Measurements from ENCODE around the gene CCDC188.

Gene CCDC188

GRCh38 chr22:20138868-20139267, 12.0 kb downstream of the CCDC188 start:
- no peak overlapping the region for H3K4me2 ChIP-seq (ENCODE audit: insufficient read depth, low read length)
- ATAC-seq (ENCODE audit: insufficient read depth, low read depth) = no peak
- peaks cover 10% of the 10 kb centered on the region for H3K4me1 ChIP-seq (ENCODE audit: insufficient read depth, low read length)
- peaks cover 49% of the 10 kb centered on the region for H4K20me1 ChIP-seq (ENCODE audit: insufficient read depth, low read length)
- H3K27ac ChIP-seq (ENCODE audit: low read length) = no peak overlapping the region
- H3K36me3 ChIP-seq (ENCODE audit: insufficient read depth, low read length) = peaks cover 34% of the 10 kb centered on the region
- H2AFZ ChIP-seq (ENCODE audit: low read depth, low read length) = no peak overlapping the region
- H3K9me3 ChIP-seq (ENCODE audit: insufficient read depth, low read length, severe bottlenecking) = no peaks in the 10 kb centered on the region
- DNase-seq = no peak
- H3K4me3 ChIP-seq (ENCODE audit: low read depth in 1 of 2, low read length in 2 of 2) = no peak overlapping the region
- peaks cover 38% of the 10 kb centered on the region for H3K79me2 ChIP-seq (ENCODE audit: insufficient read depth, low read length)
- TF ChIP-seq, protein P1, sequence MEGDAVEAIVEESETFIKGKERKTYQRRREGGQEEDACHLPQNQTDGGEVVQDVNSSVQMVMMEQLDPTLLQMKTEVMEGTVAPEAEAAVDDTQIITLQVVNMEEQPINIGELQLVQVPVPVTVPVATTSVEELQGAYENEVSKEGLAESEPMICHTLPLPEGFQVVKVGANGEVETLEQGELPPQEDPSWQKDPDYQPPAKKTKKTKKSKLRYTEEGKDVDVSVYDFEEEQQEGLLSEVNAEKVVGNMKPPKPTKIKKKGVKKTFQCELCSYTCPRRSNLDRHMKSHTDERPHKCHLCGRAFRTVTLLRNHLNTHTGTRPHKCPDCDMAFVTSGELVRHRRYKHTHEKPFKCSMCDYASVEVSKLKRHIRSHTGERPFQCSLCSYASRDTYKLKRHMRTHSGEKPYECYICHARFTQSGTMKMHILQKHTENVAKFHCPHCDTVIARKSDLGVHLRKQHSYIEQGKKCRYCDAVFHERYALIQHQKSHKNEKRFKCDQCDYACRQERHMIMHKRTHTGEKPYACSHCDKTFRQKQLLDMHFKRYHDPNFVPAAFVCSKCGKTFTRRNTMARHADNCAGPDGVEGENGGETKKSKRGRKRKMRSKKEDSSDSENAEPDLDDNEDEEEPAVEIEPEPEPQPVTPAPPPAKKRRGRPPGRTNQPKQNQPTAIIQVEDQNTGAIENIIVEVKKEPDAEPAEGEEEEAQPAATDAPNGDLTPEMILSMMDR (IDR thresholded peaks at IDR 0.05; ENCODE audit: borderline replicate concordance, extremely low read depth, low read length, poor library complexity, severe bottlenecking) = no peak
- no peak for TF ChIP-seq EZH2 (IDR thresholded peaks at IDR 0.05; ENCODE audit: borderline replicate concordance, low read depth, low read length, severe bottlenecking)
- H3K9ac ChIP-seq (ENCODE audit: low read depth, low read length) = no peak overlapping the region
- no peaks in the 10 kb centered on the region for H3K27me3 ChIP-seq (ENCODE audit: insufficient read depth, low read length, poor library complexity)

GRCh38 chr22:20138417-20138738, 12.5 kb downstream of the CCDC188 start:
- no peak overlapping the region for H3K27ac ChIP-seq (ENCODE audit: low read length)
- peaks cover 34% of the 10 kb centered on the region for H3K36me3 ChIP-seq (ENCODE audit: insufficient read depth, low read length)
- H3K4me2 ChIP-seq (ENCODE audit: insufficient read depth, low read length) = no peak overlapping the region
- H3K4me3 ChIP-seq (ENCODE audit: low read depth in 1 of 2, low read length in 2 of 2) = no peak overlapping the region
- peaks cover 43% of the 10 kb centered on the region for H3K79me2 ChIP-seq (ENCODE audit: insufficient read depth, low read length)
- H3K9me3 ChIP-seq (ENCODE audit: insufficient read depth, low read length, severe bottlenecking) = no peaks in the 10 kb centered on the region
- DNase-seq (no peak), ATAC-seq (ENCODE audit: insufficient read depth, low read depth) (no peak)
- H3K4me1 ChIP-seq (ENCODE audit: insufficient read depth, low read length) = peaks cover 15% of the 10 kb centered on the region
- H3K9ac ChIP-seq (ENCODE audit: low read depth, low read length) = no peak overlapping the region
- peaks cover 52% of the 10 kb centered on the region for H4K20me1 ChIP-seq (ENCODE audit: insufficient read depth, low read length)
- no peak overlapping the region for H2AFZ ChIP-seq (ENCODE audit: low read depth, low read length)
- H3K27me3 ChIP-seq (ENCODE audit: insufficient read depth, low read length, poor library complexity) = no peaks in the 10 kb centered on the region
- no peak for TF ChIP-seq EZH2 (IDR thresholded peaks at IDR 0.05; ENCODE audit: borderline replicate concordance, low read depth, low read length, severe bottlenecking)
- TF ChIP-seq, protein P1 (IDR thresholded peaks at IDR 0.05; ENCODE audit: borderline replicate concordance, extremely low read depth, low read length, poor library complexity, severe bottlenecking) = no peak

- ATAC-seq (ENCODE audit: insufficient read depth, low read depth) = no peak
- TF ChIP-seq, protein P1 (IDR thresholded peaks at IDR 0.05; ENCODE audit: borderline replicate concordance, extremely low read depth, low read length, poor library complexity, severe bottlenecking) = no peak
- TF ChIP-seq EZH2 (IDR thresholded peaks at IDR 0.05; ENCODE audit: borderline replicate concordance, low read depth, low read length, severe bottlenecking) = no peak
- Histone ChIP-seq H3K9ac (ENCODE audit: low read depth, low read length) (no peak overlapping the region), H3K4me1 (ENCODE audit: insufficient read depth, low read length) (peaks cover 20% of the 10 kb centered on the region), H3K9me3 (ENCODE audit: insufficient read depth, low read length, severe bottlenecking) (no peaks in the 10 kb centered on the region), H4K20me1 (ENCODE audit: insufficient read depth, low read length) (peaks cover 54% of the 10 kb centered on the region), H3K27me3 (ENCODE audit: insufficient read depth, low read length, poor library complexity) (no peaks in the 10 kb centered on the region), H3K4me3 (ENCODE audit: low read depth in 1 of 2, low read length in 2 of 2) (no peak overlapping the region), H3K4me2 (ENCODE audit: insufficient read depth, low read length) (no peak overlapping the region), H3K36me3 (ENCODE audit: insufficient read depth, low read length) (peaks cover 28% of the 10 kb centered on the region), H2AFZ (ENCODE audit: low read depth, low read length) (no peak overlapping the region), H3K79me2 (ENCODE audit: insufficient read depth, low read length) (peaks cover 48% of the 10 kb centered on the region), H3K27ac (ENCODE audit: low read length) (no peak overlapping the region)
- no peak for DNase-seq
Measured at GRCh38 chr22:20137671-20138416, 13.0 kb downstream of the CCDC188 start.
